ENCODE results near the gene CFAP53.

Gene CFAP53

GRCh38 chr18:50287441-50288347 is 21.4 kb upstream of the CFAP53 start, which contains the start of gene CXXC1:
Gene CXXC1, minus strand, starts transcription at chr18:50287692. Its CDS starts 103 bp downstream, at chr18:50287589.
- DNase-seq = peak; percentile 97

- DNase-seq = no peak
Observed at GRCh38 chr18:50287028-50287440, 20.7 kb upstream of the CFAP53 start.

GRCh38 chr18:50286391-50287027 is 20.2 kb upstream of the CFAP53 start:
- no peak for DNase-seq

- DNase-seq = no peak
Observed at GRCh38 chr18:50285631-50286321, 19.5 kb upstream of the CFAP53 start.

- DNase-seq = no peak
Observed at GRCh38 chr18:50285071-50285470, 18.8 kb upstream of the CFAP53 start.

- no peak for DNase-seq
Observed at GRCh38 chr18:50284255-50284885, 18.1 kb upstream of the CFAP53 start.

- DNase-seq = no peak
Observed at GRCh38 chr18:50283469-50284209, 17.3 kb upstream of the CFAP53 start.

- no peak for DNase-seq
Observed at GRCh38 chr18:50282521-50283335, 16.4 kb upstream of the CFAP53 start.

GRCh38 chr18:50281972-50282520 is 15.8 kb upstream of the CFAP53 start:
- DNase-seq = no peak

GRCh38 chr18:50281295-50281971 is 15.1 kb upstream of the CFAP53 start, which contains the start of gene MBD1:
Gene MBD1, minus strand, starts transcription at chr18:50281523. Its CDS starts 1,531 bp downstream, at chr18:50279992.
- peak; percentile 87 for DNase-seq

GRCh38 chr18:50280707-50281294 is 14.5 kb upstream of the CFAP53 start:
- DNase-seq = no peak

GRCh38 chr18:50279752-50280151 is 13.5 kb upstream of the CFAP53 start:
- no peak for DNase-seq

GRCh38 chr18:50277942-50278341 is 11.6 kb upstream of the CFAP53 start:
- DNase-seq = no peak

GRCh38 chr18:50276452-50276851 is 10.2 kb upstream of the CFAP53 start:
- DNase-seq = no peak

- DNase-seq = no peak
Observed at GRCh38 chr18:50275503-50276036, 9.3 kb upstream of the CFAP53 start.

GRCh38 chr18:50274941-50275340 is 8.6 kb upstream of the CFAP53 start:
- DNase-seq = no peak

- no peak for DNase-seq
Observed at GRCh38 chr18:50274044-50274442, 7.7 kb upstream of the CFAP53 start.

- DNase-seq = no peak
Observed at GRCh38 chr18:50273203-50274043, 7.1 kb upstream of the CFAP53 start.

GRCh38 chr18:50272568-50272967 is 6.3 kb upstream of the CFAP53 start:
- DNase-seq = no peak

All from NCI-H1694 (cell line).